NCI-H1436 (cell line): ENCODE results near the gene TOM1.
A peak's percentile ranks its signal among the peaks of the same experiment; 100 is the strongest.
"Not testable (repeated sequence)": the region's sequence is repeated elsewhere in the genome, so short reads cannot be mapped to it uniquely, and the experiment has no call there.

Experiments used
- DNase-seq: peaks from one replicate; lab custom pipeline; 2025; lab: John Stamatoyannopoulos, UW

The TOM1 gene

DNA sequence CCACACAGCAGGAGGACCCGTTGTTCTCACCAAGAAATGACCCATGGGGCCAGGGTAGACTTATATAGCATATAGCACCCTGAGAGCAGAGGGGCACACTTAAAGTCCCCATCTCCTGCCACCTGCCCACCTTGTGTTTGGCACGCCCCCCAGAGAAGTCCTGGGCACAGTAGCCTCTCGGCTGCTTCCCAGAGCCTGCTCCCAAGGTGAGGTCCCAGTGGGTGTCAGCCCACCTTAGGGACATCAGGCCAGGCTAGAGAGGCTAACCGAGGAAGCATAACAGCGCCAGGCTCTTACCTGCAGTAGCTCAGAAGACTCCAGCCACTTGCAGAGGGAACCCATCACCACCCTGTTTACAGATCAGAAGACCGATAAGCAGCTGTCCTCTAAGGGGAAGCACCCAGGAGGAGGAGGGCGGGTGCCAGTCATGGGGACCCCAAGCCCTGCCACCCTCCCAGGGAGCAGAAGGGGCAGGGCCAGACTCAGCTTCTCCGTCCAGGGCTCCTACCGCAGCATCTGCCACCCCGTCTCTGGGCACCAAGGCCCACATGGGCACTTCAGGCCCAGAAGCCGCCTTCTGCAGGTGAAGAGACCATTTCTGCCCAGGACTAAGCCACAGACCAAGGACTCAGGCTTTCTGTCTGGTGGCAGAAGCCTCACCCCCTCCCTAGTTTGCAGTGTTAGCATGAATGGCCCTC, 46.3 kb downstream of the TOM1 start:
- DNase-seq: no peak

DNA sequence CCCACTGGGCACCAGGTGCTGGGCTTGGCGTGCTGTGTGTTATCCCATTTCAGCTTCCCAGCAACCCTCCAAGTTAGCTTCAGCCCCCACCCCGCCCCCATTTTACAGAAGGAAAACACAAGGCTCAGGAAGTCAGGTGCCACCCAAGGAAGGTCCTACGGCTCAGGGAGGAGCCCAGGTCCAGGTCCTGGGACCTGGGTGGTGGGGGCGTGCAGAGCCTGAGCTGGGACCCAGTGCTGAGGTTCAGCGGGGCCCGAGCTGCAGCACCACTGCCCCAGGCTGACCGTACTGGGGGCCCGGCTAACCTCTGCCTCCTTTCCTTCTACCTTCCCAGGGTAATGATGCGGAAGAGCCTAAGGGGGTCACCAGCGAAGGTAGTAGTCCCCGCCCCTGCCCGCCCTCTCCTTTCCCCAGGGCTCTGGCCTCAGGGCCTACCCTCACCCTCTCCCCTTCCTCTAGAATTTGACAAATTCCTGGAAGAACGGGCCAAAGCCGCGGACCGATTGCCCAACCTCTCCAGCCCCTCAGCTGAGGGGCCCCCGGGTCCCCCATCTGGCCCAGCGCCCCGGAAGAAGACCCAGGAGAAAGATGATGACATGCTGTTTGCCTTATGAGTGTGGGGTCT, 47.0 kb downstream of the TOM1 start:
- DNase-seq: no peak

DNA sequence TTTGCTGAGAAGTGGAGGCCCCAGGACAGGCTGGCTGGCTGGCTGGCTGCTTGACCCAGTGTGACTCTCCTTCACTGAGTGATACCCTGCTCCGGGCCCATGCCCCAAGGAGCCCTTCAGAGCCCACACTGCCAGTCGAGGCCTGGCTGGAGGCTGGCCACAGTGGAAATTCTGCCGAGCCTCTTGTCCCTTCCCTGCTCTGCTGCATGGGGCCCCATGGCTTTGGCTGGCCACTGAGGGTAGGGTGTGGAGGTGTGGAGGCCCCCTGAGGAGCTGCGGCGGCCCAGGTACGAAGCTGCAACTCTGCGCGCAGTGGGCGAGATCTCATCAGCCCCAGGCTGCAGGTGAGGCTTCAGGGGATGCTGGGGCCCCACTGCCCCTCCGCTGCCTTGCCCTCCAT, 47.8 kb downstream of the TOM1 start:
- DNase-seq: no peak

DNA sequence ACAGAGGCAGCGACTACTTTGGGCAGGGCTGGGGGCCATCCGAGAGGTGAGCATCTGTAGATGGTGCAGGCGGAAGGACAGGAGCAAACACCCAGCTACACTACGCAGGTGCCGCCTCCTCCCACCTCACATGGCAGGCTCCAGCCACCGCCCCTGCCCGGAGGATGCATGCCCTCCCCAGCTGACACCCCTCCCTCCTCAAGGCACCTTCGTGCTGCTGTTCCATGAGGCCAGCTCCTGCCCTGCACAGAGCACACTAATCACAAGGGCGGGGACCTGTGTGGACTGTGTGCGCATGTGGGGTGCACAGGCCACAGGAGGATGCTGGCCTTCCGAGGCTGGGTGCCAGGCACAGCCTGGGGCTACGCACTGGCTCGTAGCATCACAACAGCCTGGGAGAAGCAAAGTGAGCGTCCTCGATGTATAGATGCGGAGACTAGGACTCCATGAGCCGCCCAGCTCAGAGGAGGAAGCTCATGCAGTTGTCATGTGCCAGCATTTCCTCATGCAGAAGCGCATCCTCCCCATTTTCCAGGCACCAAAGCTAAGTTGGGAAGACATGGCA, 48.4 kb downstream of the TOM1 start:
- DNase-seq: no peak

DNA sequence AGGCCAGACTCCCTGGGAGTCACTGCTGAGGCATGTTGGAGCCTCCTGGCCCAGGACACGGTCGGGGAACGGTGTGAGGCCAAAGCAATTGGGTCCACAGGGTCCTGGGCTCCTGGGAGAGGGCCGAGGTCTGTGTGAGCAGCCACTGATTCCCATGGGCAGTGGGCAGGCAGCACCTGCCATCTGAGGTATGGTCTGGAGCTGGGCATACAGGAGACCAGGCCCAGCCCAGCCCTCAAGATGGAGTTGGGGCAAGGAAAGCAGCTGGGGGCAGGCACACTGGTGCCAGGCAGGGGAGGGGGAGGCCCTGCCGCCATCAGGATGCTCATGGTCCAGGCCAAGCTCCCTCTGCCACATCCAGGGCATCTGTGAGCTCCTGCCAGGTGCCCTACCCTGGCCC, 49.0 kb downstream of the TOM1 start:
- no peak for DNase-seq

DNA sequence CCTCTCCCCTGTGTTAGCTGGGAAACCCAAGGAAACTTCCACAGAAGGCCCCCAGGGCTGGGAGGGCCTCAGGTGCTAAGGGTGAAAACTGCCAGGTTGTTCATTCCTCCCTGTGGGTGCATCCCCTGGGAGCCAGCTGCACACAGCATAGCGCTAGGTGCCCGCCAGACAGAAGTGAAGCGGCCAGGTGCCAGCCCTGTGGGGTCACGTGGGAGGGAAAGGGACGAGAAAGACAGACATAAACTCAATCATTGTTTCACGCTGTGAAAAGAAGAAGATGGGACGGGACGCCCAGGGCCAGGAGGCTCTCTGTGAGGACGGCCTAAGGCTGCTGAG, 49.6 kb downstream of the TOM1 start:
- DNase-seq: peak; percentile 66

DNA sequence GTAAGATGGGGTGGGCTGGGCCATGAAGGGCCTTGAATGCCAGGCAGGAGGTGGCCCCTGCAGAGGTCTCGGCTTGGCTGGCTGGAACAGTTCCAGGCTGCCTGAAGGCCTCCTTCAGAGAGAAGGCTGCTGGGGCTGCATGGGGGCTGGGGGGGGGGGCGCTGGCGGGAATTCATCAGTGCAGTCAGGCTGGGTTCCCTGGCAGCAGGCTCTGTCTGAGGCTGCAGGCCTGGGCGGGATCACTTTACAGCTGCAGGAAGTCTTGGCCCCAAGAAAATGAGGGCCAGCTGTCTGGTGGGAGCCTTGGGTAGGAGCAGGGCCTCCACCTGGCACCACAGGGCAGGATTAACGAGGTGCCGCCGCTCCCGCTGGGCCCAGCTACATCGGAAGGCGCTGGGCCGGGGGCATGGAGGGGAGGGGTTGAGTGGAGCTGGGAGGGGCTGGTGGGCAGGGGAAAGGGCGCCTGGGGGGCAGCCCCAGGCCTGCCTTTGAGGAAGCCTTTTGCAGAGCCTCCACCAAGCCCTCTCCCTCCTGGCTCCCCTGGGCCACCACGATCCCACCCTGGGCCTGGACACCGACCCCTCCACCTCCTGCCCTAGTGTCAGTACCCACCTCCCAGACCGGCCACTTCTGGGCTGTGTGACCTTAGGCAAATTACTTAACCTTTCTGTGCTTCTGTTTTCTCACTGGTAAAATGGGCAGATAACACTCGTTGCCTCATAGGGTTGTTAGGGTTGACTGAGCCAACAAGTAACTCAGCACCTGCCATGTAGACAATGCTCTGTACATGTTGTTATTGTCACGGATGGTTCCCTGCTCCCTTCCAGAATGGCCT, 50.2 kb downstream of the TOM1 start:
- DNase-seq: peak; percentile 48

DNA sequence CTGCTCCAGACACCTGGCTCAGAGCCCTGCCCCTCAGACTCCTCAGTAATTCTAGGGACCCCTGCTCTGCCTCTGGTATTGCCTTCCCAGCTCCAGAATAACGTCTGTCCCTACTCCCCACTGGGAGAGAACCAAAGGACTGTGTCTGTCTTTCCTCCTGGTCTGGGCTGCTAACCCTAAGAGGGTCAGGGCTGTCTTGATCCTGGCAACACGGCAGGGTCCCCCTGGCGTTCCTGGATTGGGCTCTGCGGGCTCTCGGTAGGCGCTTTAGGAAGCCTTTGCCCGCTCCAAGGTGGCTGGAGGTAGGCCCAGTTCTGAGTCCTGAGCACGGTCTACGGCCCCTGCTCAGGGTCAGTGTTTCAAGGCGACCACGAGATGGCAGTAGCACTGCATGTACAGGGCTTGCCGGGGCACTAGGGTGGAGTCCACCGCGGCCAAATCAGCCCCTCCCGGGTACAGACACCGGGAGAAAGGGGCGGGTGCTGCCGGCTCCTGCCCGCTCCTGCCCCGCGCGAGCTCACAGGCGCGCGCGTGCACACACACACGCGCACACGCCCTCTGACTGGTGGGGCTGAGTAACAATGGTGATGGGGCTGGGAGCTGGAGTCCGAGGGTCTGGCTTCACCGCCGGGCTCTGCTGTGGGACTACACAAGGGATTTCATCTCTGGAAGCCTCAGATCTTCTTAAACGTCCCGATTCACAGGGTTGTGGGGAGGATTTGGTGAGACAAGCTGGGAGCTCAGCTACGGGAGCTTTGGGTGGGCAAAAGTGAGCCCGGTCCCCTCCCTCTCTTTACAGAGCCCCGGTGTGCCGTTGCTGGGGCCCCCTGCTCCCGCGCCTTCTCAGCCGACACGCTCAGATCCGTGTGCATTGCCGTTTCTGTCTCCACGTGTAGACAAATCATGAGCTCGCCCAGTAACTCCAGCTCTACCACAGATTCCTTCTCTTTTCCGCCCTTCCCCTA, 51.1 kb downstream of the TOM1 start:
- DNase-seq: peak; percentile 87

DNA sequence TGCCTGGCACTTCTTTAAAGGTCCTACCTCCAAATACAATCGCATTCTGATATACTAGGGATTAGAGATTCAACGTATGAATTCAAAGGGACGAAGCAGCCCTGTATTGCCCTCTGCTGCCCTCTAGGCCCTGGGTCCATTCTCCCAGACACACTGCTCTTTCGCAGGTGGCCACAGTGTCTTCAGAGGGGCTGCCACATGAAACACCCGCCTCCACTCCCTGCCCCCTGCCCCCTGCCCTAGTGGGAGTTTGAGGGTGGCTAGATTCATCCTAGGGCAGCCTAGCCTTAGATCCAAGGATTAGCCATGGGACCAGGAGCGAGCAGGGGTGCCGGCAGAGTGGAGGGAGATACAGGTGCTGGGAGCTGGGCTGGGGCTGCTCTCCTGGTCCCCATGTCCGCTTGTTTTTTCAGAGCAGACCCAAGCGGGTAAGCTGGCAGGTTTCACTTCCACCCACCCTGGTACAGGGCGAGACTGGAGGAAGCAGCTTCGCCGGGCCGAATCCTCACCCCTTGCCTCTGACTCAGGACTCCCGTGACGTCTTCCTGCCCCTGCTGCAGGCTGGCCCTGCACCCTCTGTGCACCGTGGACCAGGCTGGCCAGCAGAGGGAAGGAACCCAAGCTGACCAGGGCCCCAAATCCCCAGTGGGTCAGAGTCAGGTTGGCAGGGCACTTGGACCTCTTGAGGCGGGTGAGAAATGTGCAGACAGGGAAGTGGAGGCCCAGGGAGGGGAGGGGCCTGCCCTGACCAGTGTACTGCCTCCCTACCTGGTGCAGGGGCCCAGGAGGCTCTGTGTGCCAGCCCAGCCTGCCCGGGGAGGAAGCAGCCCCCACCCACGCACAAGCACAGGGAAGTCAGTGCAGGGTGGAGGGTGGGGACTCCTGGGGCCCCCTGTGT, 52.8 kb downstream of the TOM1 start:
- DNase-seq: no peak

DNA sequence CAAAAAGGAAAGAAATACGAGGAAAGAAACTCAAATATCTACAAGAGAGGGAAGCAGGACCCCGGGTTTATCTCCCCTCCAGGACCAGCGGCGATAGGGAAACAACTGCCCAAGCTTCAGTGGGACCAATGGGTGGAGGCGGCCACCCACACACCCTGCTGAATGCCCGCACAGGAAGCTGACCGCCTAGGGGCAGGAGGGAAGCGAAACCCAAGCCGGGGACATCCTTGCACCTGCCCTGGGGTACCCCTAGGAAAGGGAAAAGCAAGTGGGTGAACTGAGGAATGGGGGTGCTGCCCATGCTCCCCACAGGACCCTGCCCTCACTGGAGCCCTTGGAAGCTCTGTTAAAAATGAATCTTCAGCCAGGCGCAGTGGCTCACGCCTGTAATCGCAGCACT, 53.6 kb downstream of the TOM1 start:
- no peak for DNase-seq

DNA sequence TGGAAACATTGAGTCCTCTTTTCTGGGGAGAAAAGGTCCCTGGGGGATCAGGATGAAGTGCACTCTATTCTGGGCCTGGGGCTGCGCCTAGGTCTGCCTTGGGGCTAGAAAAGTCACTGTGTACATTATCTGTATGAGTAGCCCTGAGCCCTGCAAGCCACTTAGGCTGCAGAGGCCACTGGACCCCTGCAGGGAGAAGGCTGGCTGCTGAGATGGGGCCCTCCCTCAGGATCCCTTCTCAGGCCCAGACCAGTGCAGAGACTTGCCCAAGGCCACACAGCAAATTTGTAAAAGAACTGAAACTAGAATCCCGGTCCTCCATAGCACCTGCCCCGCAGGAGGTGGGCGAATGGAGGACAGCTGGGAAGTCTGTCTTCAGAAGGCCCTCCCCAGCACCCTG, 54.4 kb downstream of the TOM1 start:
- no peak for DNase-seq

DNA sequence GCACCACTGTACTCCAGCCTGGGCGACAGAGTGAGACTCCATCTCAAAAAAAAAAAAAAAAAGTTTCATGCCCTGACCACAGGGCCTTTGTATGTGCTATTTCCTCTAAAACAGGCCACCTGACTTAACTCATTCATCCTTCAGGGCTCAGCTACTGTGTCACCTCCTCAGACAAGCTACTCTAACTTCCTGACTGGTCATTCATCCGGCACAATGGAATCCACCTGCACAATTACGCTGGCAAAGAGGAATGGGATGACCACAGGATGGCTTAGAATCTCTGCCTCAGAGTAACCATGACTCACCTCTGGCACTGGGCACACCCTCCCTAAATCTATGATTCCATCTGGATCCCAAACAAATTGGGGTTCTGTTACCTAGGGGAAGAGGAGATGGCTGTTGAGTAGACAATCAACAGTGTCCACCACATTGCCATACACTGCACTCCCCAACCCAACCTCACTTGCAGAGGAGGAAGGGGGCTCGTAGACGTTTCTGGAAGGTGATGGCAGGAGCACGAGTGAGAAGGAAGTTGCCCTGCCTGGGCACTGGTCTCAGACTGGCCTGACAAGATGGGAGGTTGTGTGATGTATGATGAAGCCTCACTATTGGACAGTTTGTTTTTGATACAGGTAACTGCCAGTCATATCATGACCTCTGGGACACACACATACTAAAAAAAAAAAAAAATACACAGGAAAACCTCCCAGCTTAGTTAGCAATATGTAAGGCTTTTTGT, 58.4 kb downstream of the TOM1 start:
- DNase-seq: no peak

DNA sequence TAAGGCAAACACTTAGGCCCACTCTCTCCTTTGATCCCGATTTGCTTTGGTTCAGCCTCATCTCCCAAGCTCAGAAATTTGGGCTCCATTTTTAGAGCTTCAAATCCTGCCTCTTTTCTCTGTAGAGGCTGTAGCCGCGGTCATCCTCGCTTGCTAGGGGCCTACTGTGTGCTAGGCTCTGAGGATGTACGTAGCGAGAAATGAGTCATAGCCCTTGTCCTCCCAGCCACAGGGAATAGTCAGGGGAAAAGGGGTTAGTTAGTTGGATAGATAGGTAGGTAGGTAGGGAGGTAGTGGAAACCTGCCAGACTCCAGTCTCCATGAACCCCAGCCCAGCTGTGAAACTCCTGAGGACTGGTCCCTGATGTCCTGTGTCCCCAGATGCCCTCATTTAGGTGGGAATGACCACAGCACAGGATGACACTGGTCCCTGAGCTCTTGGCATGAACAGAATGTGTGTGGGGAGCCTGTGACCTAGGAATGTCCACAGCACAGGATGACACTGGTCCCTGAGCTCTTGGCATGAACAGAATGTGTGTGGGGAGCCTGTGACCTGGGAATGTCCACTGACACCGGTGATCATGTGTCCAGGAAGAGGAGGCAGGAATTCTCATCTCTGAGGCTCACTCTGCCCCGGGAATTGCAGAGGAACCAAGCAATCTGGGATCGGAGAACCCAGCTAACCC, 59.8 kb downstream of the TOM1 start:
- DNase-seq: no peak

DNA sequence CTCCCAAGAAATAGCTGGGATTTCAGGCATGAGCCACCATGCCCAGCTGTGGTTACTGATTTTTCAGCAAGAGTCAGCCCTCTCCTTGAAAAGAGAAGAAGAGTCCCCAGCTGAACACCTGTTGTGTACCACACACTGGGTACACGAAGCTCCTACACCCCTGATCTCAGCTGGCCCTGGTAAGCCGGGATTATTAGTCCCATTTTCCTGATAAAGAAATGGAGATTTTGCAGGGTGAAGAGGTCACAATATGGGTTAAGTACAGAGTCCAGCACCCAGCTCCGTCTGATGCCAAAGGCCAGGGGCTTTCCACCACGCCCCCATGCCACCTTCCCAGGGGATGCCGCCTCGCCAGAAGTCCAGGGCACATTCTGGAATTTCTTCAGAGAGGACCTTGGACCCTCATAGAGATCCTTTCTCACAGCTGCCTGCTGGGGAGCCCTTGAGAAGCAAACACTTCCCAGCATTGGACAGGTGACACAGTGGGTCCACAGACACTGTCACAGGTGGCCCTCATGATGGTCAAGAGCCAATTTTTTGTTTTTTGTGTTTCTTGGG, 61.4 kb downstream of the TOM1 start:
- no peak for DNase-seq

DNA sequence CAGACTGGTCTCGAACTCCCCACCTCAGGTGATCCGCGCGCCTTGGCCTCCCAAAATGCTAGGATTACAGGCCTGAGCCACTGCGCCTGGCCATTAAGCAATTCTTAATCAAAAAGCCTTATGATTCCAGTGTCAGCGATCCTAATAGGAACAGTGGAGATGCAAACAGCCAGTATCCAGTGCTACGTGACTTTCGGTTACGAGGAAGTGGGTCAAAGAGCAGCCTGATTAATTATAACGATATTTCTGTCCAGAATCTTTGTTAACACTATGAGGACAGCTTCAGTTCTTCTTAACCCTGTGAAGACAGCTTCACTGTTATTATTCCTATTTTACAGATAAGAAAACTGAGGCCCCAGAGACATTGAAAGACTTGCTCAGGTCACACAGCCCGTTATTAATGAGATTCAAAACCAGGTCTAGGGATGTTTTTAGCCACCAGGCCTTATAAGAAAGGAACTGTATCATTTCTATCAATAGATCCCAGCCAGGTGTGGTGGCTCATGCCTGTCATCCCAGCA, 63.9 kb downstream of the TOM1 start:
- DNase-seq: no peak

DNA sequence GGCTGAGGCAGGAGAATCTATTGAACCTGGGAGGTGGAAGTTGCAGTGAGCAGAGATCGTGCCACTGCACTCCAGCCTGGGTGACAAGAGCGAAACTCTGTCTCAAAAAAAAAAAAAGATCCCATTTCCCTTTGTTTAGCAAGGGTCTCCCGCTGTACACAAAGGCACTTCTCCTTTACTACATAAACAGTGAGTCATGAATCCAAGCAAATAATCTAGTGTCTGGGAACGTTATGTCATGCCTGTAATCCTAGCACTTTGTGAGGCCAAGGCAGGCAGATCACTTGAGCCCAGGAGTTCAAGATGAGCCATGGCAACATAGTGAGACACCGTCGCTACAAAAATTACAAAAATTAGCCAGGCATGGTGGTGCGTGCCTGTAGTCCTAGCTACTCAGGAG, 64.5 kb downstream of the TOM1 start:
- DNase-seq: not testable (repeated sequence)

DNA sequence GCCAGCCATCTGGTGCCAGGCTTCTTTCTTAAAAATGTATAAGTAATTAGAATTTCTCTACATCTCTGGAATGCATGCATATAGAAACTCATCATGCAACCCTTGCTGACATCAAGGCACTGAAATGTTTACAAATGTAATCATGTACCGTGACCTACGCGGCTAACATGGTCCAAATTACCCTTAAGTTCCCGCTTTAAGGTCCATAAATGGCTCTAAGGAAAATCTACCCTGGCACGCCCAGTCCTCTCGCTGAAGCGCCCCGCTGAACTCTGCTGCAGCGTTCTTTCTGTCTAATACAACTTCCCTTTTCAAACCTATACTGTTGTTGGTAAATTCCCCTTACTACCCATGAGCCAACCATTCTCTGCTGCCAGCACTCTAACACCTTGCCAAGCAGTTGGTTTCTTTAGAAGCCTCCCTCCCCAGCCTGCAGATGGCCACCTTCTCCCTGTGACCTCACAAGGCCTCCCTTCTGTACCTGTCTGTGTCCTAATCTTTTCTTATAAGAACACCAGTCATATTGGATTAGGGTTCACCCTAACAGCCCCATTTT, 67.7 kb downstream of the TOM1 start:
- no peak for DNase-seq

DNA sequence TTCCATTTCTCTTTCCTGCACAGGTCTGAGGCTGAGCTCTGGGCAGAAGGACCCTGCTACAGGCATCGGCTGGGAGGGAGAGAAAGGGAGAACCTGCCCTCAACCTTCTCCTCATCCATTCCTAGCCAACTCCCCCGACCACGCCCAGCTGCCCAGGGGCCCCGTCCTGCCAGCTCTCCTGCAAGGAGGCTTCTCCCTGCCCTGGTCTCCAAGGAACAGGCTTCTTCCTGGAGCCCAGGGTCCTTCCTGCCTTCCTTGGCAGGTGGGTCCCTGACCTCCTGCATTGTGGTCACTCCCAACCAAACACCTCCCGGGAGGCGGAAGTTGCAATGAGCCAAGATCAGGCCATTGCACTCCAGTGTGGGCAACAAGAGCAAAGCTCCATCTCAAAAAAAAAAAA, 68.7 kb downstream of the TOM1 start:
- no peak for DNase-seq

DNA sequence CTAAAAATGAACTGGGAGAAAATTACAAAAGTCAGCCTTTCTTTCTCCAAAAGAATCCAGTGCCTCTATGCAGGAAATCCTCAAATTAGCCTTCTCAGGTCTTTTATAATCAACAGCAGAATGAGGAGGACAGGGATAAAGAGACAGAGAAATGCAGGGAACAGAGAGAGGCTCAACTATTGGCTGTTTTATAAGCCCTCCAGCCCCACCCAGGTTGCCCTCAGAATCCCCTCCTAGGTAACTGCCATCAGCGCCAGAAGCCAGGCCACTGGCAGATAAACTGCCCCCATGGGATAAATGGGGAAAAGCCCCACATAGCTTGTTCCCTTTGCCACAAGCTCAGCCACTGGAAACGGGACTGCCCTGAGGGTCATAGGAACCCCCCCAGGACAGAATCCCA, 70.3 kb downstream of the TOM1 start:
- no peak for DNase-seq
